Spleen (tissue), 11 donors: ENCODE results near the gene NFE2L2. TPM values are rescaled to one million over a fixed set of nuclear protein-coding genes. Genes with fewer than 3 reads are reported as not detected.

Experiments
- DNase-seq: peaks from one replicate; pipeline ENCODE4 v3.0.0-alpha.2; 2020
- H3K27ac ChIP-seq, 8 donors: fragments of 200-600 bp; sonication (generic) in 7 of 8; 1 replicate in 4 of 8; 2 replicates in 4 of 8; pipeline versions ENCODE4 v1.5.0 to v1.8.0; 2016 to 2021; ENCODE audit warnings: inconsistent platforms in 4 of 8, mild to moderate bottlenecking in 4 of 8, moderate library complexity in 1 of 8
- H3K27me3 ChIP-seq, 7 donors: fragments of 200-600 bp; sonication (generic) in 6 of 7; replicated peaks in 1 of 7; 1 replicate in 4 of 7; 2 replicates in 3 of 7; pipeline versions ENCODE4 v1.5.0 to v1.8.0; 2016 to 2021; ENCODE audit warnings: inconsistent platforms in 3 of 7, mild to moderate bottlenecking in 1 of 7
- H3K36me3 ChIP-seq, 6 donors: fragments of 200-600 bp; sonication (generic) in 5 of 6; 1 replicate in 4 of 6; 2 replicates in 2 of 6; pipeline versions ENCODE4 v1.5.0 to v1.8.0; 2016 to 2021; ENCODE audit warnings: inconsistent platforms in 2 of 6
- H3K4me1 ChIP-seq, 6 donors: fragments of 200-600 bp; sonication (generic) in 5 of 6; 1 replicate in 3 of 6; 2 replicates in 3 of 6; pipeline versions ENCODE4 v1.5.0 to v1.8.0; 2016 to 2021; ENCODE audit warnings: inconsistent platforms in 3 of 6
- H3K4me3 ChIP-seq, 8 donors: fragments of 200-600 bp; sonication (generic) in 7 of 8; 1 replicate in 4 of 8; 2 replicates in 4 of 8; pipeline versions ENCODE4 v1.5.0 to v1.8.0; 2016 to 2021; ENCODE audit warnings: inconsistent platforms in 4 of 8, mild to moderate bottlenecking in 4 of 8, moderate library complexity in 2 of 8
- H3K9me3 ChIP-seq, 8 donors: fragments of 200-600 bp; sonication (generic) in 7 of 8; 1 replicate in 4 of 8; 2 replicates in 4 of 8; pipeline versions ENCODE4 v1.5.0 to v1.8.0; 2016 to 2021; ENCODE audit warnings: inconsistent platforms in 4 of 8
- POLR2A ChIP-seq, 3 donors: fragments of 450-650 bp; IDR thresholded peaks; one replicate each; pipeline ENCODE4 v1.5.1; 2017; ENCODE audit warnings: antibody characterized with exemption in 3 of 3, mild to moderate bottlenecking in 1 of 3
- POLR2AphosphoS5 ChIP-seq, 3 donors: sonication (generic); formaldehyde crosslinking; IDR thresholded peaks; one replicate each; pipeline ENCODE4 v1.5.1; 2017; ENCODE audit warnings: antibody characterized with exemption in 3 of 3
- WGBS, 5 donors: extraction: QIAGEN DNeasy Blood & Tissue Kit in 3 of 5; methylation state at CpG; one replicate each; pipeline versions ENCODE4 v1.1.5 to v1.1.7; 2013 to 2018; 5-methylcytosine and 5-hydroxymethylcytosine counted together
- intact Hi-C: fragments of 100-400 bp; cut with DNase I; formaldehyde crosslinking; loops from one replicate; pipeline ENCODE4 v1.15.0; 2023; ENCODE audit warnings: low total_unique reads
- polyA plus RNA-seq, 3 donors: library from polyadenylated mRNA; stranded (reverse); fragments of 200-250 nt; gene quantifications; one replicate each; pipeline ENCODE4 v1.2.1, GENCODE V29; 2013
- total RNA-seq, 7 donors: library from RNA; depleted of rRNA in 3 of 7; stranded (reverse); fragments of >200 nt in 3 of 7; fragmentation: NEBNext Ultra II Directional in 4 of 7; extraction: Animal tissue kit (Norgen Biotek cat#: 25700) in 4 of 7; gene quantifications; one replicate each; pipeline versions ENCODE4 v1.1.0 to v1.2.1, GENCODE V29; 2016 to 2021
- TF ChIP-seq, protein P1 (sequence below), 11 experiments: fragments of 200-600 bp in 7 of 11; fragments of 450-650 bp in 4 of 11; sonication (generic) in 4 of 11; IDR thresholded peaks in 8 of 11; conservative IDR thresholded peaks in 3 of 11; 1 replicate in 7 of 11; 2 replicates in 4 of 11; pipeline versions ENCODE4 v1.4.0 to v1.8.0; 2016 to 2021; ENCODE audit warnings: antibody characterized with exemption in 11 of 11, inconsistent platforms in 4 of 11, mild to moderate bottlenecking in 1 of 11
- donor health status: healthy with polysubstance abuse.
- donor health status: DM: no; HTN: no; CAD: no; lungs with moderate emphysema.
- donor health status: DM: no; HTN: no; CAD: no.
- donor health status: Bipolar disorder and iron deficiency.
- donor health status: healthy.
- donor health status: DM: no; HTN: no; CAD: no.
- donor health status: DM: yes; HTN: yes; CAD: no.

The NFE2L2 gene
- total and polyA plus RNA-seq, 10 donors: 25.9 to 148 (median 101) TPM

DNA sequence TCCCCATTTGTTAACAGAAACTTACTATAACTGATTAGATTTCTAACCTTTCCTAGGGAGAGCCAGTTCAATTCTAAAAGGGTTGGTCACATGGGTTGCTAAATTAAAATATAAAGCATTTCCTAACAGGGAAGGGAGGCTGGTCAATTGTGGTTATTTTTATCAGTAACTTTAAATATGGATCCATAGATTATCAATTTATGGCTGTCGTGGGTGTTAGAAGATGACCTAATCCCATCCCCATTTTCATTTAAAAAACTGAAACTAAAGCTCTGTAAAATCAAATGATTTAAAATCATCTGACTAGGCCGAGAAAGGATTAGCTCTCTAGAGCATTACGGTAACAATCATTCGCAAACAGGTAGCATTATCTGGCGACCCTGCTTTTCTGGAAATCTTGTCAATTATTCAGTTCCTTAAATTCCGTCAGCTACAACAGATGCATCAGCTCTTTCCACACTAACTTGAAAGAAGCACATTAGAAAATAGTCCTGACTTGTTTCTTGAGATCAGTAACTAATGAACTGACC is 52.9 kb downstream of the NFE2L2 start:
- 2 to 5% (median 4%) methylated on average over 6 of the region's 6 CpGs for WGBS, 5 donors
- peaks cover 28 to 51% (median 43%) of the 10 kb centered on the region in 6 donors for H3K4me1 ChIP-seq
- intact Hi-C loops: loop anchor here (5.0 kb wide), 1 partner anchor 51 kb away; the partner anchor contains the start of gene NFE2L2
- DNase-seq: no peak
- no peaks in the 10 kb centered on the region for H3K27me3 ChIP-seq
- no peak for TF ChIP-seq POLR2AphosphoS5 (IDR thresholded peaks at IDR 0.05)
- TF ChIP-seq, protein P1, sequence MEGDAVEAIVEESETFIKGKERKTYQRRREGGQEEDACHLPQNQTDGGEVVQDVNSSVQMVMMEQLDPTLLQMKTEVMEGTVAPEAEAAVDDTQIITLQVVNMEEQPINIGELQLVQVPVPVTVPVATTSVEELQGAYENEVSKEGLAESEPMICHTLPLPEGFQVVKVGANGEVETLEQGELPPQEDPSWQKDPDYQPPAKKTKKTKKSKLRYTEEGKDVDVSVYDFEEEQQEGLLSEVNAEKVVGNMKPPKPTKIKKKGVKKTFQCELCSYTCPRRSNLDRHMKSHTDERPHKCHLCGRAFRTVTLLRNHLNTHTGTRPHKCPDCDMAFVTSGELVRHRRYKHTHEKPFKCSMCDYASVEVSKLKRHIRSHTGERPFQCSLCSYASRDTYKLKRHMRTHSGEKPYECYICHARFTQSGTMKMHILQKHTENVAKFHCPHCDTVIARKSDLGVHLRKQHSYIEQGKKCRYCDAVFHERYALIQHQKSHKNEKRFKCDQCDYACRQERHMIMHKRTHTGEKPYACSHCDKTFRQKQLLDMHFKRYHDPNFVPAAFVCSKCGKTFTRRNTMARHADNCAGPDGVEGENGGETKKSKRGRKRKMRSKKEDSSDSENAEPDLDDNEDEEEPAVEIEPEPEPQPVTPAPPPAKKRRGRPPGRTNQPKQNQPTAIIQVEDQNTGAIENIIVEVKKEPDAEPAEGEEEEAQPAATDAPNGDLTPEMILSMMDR (IDR thresholded peaks at IDR 0.05 in 8 of 11, conservative IDR thresholded peaks at IDR 0.05 in 3 of 11): no peak
- no peak for TF ChIP-seq POLR2A (IDR thresholded peaks at IDR 0.05)
- H3K36me3 ChIP-seq: peaks cover 0 to 27% (median 11%) of the 10 kb centered on the region in 6 donors
- H3K4me3 ChIP-seq: peak overlapping the region; percentile 38 to 78 (median 64)
- H3K27ac ChIP-seq: peak overlapping the region; percentile 98 to 100 (median 99)
- H3K9me3 ChIP-seq: no peaks in the 10 kb centered on the region

DNA sequence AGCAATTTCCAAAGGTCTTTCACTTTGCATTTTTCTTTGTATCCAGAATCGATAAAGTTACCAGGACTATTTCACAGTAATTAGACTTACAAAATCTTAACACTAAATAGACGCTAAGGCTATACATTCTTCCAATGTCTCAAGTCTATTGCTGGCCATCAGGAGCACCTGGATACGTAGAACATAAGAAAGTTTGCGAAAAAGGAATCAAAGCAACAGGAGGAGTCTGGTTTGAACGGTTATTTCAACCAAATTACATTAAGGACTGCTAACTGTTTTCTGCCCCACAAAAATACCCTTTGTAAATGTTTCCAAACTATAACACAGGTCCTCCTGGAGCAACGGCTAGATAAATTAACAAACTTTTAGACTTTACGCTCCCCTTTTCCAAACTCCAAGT is 53.4 kb downstream of the NFE2L2 start:
- intact Hi-C loops: loop anchor here (5.0 kb wide), 1 partner anchor 51 kb away; the partner anchor contains the start of gene NFE2L2
- peaks cover 0 to 23% (median 7%) of the 10 kb centered on the region in 6 donors for H3K36me3 ChIP-seq
- H3K27ac ChIP-seq: peak overlapping the region; percentile 98 to 100 (median 99)
- no peaks in the 10 kb centered on the region for H3K27me3 ChIP-seq
- H3K4me3 ChIP-seq: peak overlapping the region in 4 of 8 donors; percentile 59 to 78 (median 69)
- peaks cover 28 to 46% (median 38%) of the 10 kb centered on the region in 6 donors for H3K4me1 ChIP-seq
- no peak for DNase-seq
- 52 to 70% (median 56%) methylated on average over 7 of the region's 7 CpGs for WGBS, 5 donors
- TF ChIP-seq POLR2AphosphoS5 (IDR thresholded peaks at IDR 0.05) (no peak), POLR2A (IDR thresholded peaks at IDR 0.05) (no peak)
- TF ChIP-seq, protein P1 (IDR thresholded peaks at IDR 0.05 in 8 of 11, conservative IDR thresholded peaks at IDR 0.05 in 3 of 11): no peak
- H3K9me3 ChIP-seq: no peaks in the 10 kb centered on the region

DNA sequence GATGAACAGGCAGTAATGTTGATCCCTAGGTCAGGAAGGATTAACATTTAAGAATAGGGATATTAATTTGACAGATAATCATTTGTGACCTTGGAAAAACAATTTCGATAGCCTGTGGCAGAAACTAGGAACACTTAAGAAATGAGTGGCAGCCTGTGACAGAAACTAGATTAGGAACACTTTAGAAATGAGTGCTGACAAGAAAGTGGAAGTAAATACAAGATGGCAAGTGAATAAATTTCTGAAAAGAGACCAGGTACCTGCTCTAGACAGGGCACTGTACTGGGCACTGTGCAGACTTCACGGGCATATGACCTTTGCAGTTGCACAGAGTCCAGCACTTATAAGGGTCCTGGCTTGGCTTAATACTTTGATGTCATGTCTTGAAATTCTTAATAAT is 57.4 kb downstream of the NFE2L2 start:
- no peak overlapping the region for H3K4me3 ChIP-seq
- DNase-seq: no peak
- H3K27me3 ChIP-seq: no peaks in the 10 kb centered on the region
- H3K9me3 ChIP-seq: no peaks in the 10 kb centered on the region
- TF ChIP-seq, protein P1 (IDR thresholded peaks at IDR 0.05 in 8 of 11, conservative IDR thresholded peaks at IDR 0.05 in 3 of 11): no peak
- TF ChIP-seq POLR2AphosphoS5 (IDR thresholded peaks at IDR 0.05): no peak
- no peak for TF ChIP-seq POLR2A (IDR thresholded peaks at IDR 0.05)
- H3K36me3 ChIP-seq: no peaks in the 10 kb centered on the region
- WGBS, 5 donors: 61 to 81% (median 70%) methylated on average over 2 of the region's 2 CpGs
- H3K4me1 ChIP-seq: peaks cover 7 to 16% (median 14%) of the 10 kb centered on the region in 6 donors
- no peak overlapping the region for H3K27ac ChIP-seq
- intact Hi-C loops: no loop called here

DNA sequence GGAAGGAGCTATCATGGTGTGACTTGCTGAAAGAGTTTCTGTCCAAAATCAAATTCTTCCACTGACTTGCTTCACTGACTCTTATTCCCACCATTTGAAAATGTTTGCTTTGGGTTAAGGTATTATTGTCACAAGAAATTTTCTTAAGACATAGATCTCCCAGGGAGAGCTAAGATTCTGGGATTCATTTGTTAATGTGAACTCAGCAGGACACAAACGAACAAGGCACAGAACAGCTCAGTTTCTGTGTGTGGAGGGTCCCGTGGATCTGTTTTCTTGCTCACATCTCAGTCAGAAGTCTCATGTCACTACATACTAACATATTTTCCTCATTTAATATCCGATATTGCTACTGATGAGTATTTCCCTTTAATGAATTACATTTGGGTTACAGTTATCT is 60.1 kb downstream of the NFE2L2 start:
- no peak for DNase-seq
- intact Hi-C loops: no loop called here
- H3K4me1 ChIP-seq: no peaks in the 10 kb centered on the region
- H3K27me3 ChIP-seq: no peaks in the 10 kb centered on the region
- no peak overlapping the region for H3K27ac ChIP-seq
- WGBS, 5 donors: 88 to 97% (median 90%) methylated on average over 3 of the region's 3 CpGs
- H3K4me3 ChIP-seq: no peak overlapping the region
- H3K36me3 ChIP-seq: no peaks in the 10 kb centered on the region
- TF ChIP-seq POLR2AphosphoS5 (IDR thresholded peaks at IDR 0.05): no peak
- no peak for TF ChIP-seq POLR2A (IDR thresholded peaks at IDR 0.05)
- TF ChIP-seq, protein P1 (IDR thresholded peaks at IDR 0.05 in 8 of 11, conservative IDR thresholded peaks at IDR 0.05 in 3 of 11): no peak
- no peaks in the 10 kb centered on the region for H3K9me3 ChIP-seq
